ENCODE data around the gene MORN5. TPM values are rescaled to one million over a fixed set of nuclear protein-coding genes. Genes with fewer than 3 reads are reported as not detected.

MORN5 gene
- total and polyA plus RNA-seq, 2 donors (not counting 1 experiment from before 2014, with no cell fraction given) = not detected

GRCh38 chr9:122227575-122227900 is 67.8 kb downstream of the MORN5 start:
- Mint-ChIP-seq H3K4me3 (peak overlapping the region; percentile 74), H3K9me3 (ENCODE audit: insufficient read depth) (no peaks in the 10 kb centered on the region), H3K27me3 (peaks cover 40% of the 10 kb centered on the region), H3K4me1 (peaks cover 4% of the 10 kb centered on the region), H3K27ac (no peak overlapping the region)
- no peaks in the 10 kb centered on the region for H4K20me1 ChIP-seq (ENCODE audit: control insufficient read depth, insufficient read depth, low read length, poor library complexity, severe bottlenecking)
- intact Hi-C loops (cut with micrococcal nuclease) = no loop called here
- no peak overlapping the region for H2AFZ ChIP-seq (ENCODE audit: insufficient read depth, low read depth, low read length, poor library complexity, severe bottlenecking)
- 97% methylated on average over 5 of the region's 10 CpGs for WGBS (ENCODE audit: insufficient coverage)
- peak overlapping the region; percentile 25 for H3K4me2 ChIP-seq (replicated peaks; ENCODE audit: low read depth, low read length, poor library complexity, severe bottlenecking)
- no peak overlapping the region for H3K27ac ChIP-seq (ENCODE audit: low read length in 2 of 2)
- no peak overlapping the region for H3K4me3 ChIP-seq (ENCODE audit: control extremely low read depth in 1 of 5, extremely low read depth in 1 of 5, insufficient read depth in 1 of 5, low read depth in 2 of 5, low read length in 4 of 5)
- TF ChIP-seq EZH2 (IDR thresholded peaks at IDR 0.05; ENCODE audit: borderline replicate concordance, insufficient read depth, low read depth, low read length, poor library complexity, severe bottlenecking) (no peak), CTCF (IDR thresholded peaks at IDR 0.05) (no peak)
- no peak for DNase-seq
- CTCF ChIA-PET = no interaction called here
- H3K4me1 ChIP-seq (ENCODE audit: control insufficient read depth in 2 of 2, insufficient read depth in 2 of 2, low read length in 2 of 2) = peaks cover 5 to 12% of the 10 kb centered on the region in 2 donors
- no peak overlapping the region for H3K9ac ChIP-seq (ENCODE audit: low read length)
- H3K79me2 ChIP-seq (ENCODE audit: control insufficient read depth, insufficient read depth, low read length) = no peaks in the 10 kb centered on the region
- H3K36me3 ChIP-seq (replicated peaks in 1 of 2; ENCODE audit: control extremely low read depth in 1 of 2, control insufficient read depth in 1 of 2, extremely low read depth in 1 of 2, insufficient read depth in 2 of 2, low read length in 1 of 2) = no peaks in the 10 kb centered on the region
- H3K9me3 ChIP-seq (ENCODE audit: control extremely low read depth in 1 of 3, control insufficient read depth in 2 of 3, insufficient read depth in 1 of 3, low read length in 2 of 3) = peaks cover 0 to 12% (median 0%) of the 10 kb centered on the region in 3 donors
- ATAC-seq (ENCODE audit: low read depth) = no peak
- H3K27me3 ChIP-seq (replicated peaks in 1 of 4; ENCODE audit: control extremely low read depth in 1 of 4, control insufficient read depth in 3 of 4, insufficient read depth in 4 of 4, low read length in 3 of 4) = peaks cover 0 to 47% (median 24%) of the 10 kb centered on the region in 4 experiments
- POLR2A ChIA-PET = no interaction called here

GRCh38 chr9:122228191-122228567 is 68.5 kb downstream of the MORN5 start:
- Mint-ChIP-seq H3K9me3 (ENCODE audit: insufficient read depth) (no peaks in the 10 kb centered on the region), H3K27ac (no peak overlapping the region), H3K27me3 (peaks cover 37% of the 10 kb centered on the region), H3K4me1 (peaks cover 4% of the 10 kb centered on the region), H3K4me3 (peak overlapping the region; percentile 79)
- Histone ChIP-seq H3K9ac (ENCODE audit: low read length) (peak overlapping the region; percentile 51), H2AFZ (ENCODE audit: insufficient read depth, low read depth, low read length, poor library complexity, severe bottlenecking) (peak overlapping the region; percentile 54), H3K36me3 (replicated peaks in 1 of 2; ENCODE audit: control extremely low read depth in 1 of 2, control insufficient read depth in 1 of 2, extremely low read depth in 1 of 2, insufficient read depth in 2 of 2, low read length in 1 of 2) (no peaks in the 10 kb centered on the region), H4K20me1 (ENCODE audit: control insufficient read depth, insufficient read depth, low read length, poor library complexity, severe bottlenecking) (no peaks in the 10 kb centered on the region), H3K27ac (ENCODE audit: low read length in 2 of 2) (no peak overlapping the region), H3K27me3 (replicated peaks in 1 of 4; ENCODE audit: control extremely low read depth in 1 of 4, control insufficient read depth in 3 of 4, insufficient read depth in 4 of 4, low read length in 3 of 4) (peaks cover 0 to 42% (median 24%) of the 10 kb centered on the region in 4 experiments), H3K79me2 (ENCODE audit: control insufficient read depth, insufficient read depth, low read length) (no peaks in the 10 kb centered on the region), H3K4me2 (replicated peaks; ENCODE audit: low read depth, low read length, poor library complexity, severe bottlenecking) (peak overlapping the region; percentile 87), H3K4me1 (ENCODE audit: control insufficient read depth in 2 of 2, insufficient read depth in 2 of 2, low read length in 2 of 2) (peaks cover 5 to 12% of the 10 kb centered on the region in 2 donors), H3K9me3 (ENCODE audit: control extremely low read depth in 1 of 3, control insufficient read depth in 2 of 3, insufficient read depth in 1 of 3, low read length in 2 of 3) (peaks cover 0 to 12% (median 0%) of the 10 kb centered on the region in 3 donors), H3K4me3 (ENCODE audit: control extremely low read depth in 1 of 5, extremely low read depth in 1 of 5, insufficient read depth in 1 of 5, low read depth in 2 of 5, low read length in 4 of 5) (peak overlapping the region in 3 of 5 experiments; percentile 20 to 62 (median 34))
- DNase-seq (no peak), ATAC-seq (ENCODE audit: low read depth) (no peak)
- under 1% methylated on average over 32 of the region's 38 CpGs for WGBS (ENCODE audit: insufficient coverage)
- TF ChIP-seq CTCF (IDR thresholded peaks at IDR 0.05) (no peak), EZH2 (IDR thresholded peaks at IDR 0.05; ENCODE audit: borderline replicate concordance, insufficient read depth, low read depth, low read length, poor library complexity, severe bottlenecking) (peak; percentile 41)
- CTCF ChIA-PET = no interaction called here
- POLR2A ChIA-PET = no interaction called here
- intact Hi-C loops (cut with micrococcal nuclease) = no loop called here
